ENCODE results near the gene PCDHB10. TPM values are rescaled to one million over a fixed set of nuclear protein-coding genes. Genes with fewer than 3 reads are reported as not detected.
A peak's percentile ranks its signal among the peaks of the same experiment; 100 is the strongest.
"Not testable (repeated sequence)": the region's sequence is repeated elsewhere in the genome, so short reads cannot be mapped to it uniquely, and the experiment has no call there.

Gene PCDHB10
- total RNA-seq, result not detected

GRCh38 chr5:141192110-141192725 is at the start of gene PCDHB10:
Gene PCDHB10, plus strand, starts transcription at chr5:141192353. Its CDS starts 200 bp downstream, at chr5:141192553.
- peaks cover under 1% of the 10 kb centered on the region for H3K4me1 Mint-ChIP-seq
- peaks cover 20% of the 10 kb centered on the region for H3K36me3 Mint-ChIP-seq (ENCODE audit: low read depth)
- H3K4me3 Mint-ChIP-seq, result no peak within 1 kb of the TSS
- peaks cover 37% of the 10 kb centered on the region for H3K27me3 Mint-ChIP-seq
- DNase-seq, result peak; percentile 69
- H3K9me3 Mint-ChIP-seq (ENCODE audit: low read depth), result peaks cover 23% of the 10 kb centered on the region
- H3K27ac Mint-ChIP-seq, result no peak within 1 kb of the TSS
- intact Hi-C loops (cut with DNase I, micrococcal nuclease), result no loop called here
- POLR2A ChIA-PET, result no interaction called here
- ATAC-seq, result no peak
- CTCF ChIA-PET, result interaction anchor here (0.6 to 1.5 kb wide), 5 partner anchors 10 to 315 kb away, joined by 3 to 6 read pairs (median 4); partner anchors contain the start of gene PCDHB8

DNA sequence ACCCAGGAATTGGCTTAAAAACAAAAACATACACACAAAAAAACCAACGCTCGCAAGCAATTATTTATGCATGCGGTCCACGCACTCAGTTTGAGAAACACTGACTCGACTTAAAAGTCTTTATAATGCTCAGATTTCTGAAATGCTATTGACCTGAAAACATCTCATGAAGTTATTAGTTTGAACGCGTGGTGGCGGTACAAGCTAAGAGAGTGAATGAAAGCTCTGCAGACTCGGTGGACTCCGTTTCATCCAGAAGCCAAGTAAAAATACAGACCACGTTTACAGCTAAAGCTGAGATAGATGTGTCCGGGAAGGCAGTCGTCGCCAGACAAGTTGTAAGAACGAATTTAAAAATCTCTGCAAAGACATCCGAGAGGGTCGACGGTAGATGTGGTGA is 42.3 kb upstream of the PCDHB10 start, which contains the start of gene PCDHB6:
PCDHB6 (plus strand) TSS at position 246 of the 400 bp plus-strand sequence. CDS start 201 bp downstream, outside the sequence.
- DNase-seq (peak; percentile 34), ATAC-seq (no peak)
- Mint-ChIP-seq H3K4me1 (peaks cover 4% of the 10 kb centered on the region), H3K9me3 (ENCODE audit: low read depth) (peaks cover 21% of the 10 kb centered on the region), H3K4me3 (no peak within 1 kb of the TSS), H3K27me3 (peaks cover 41% of the 10 kb centered on the region), H3K27ac (no peak within 1 kb of the TSS), H3K36me3 (ENCODE audit: low read depth) (peaks cover 12% of the 10 kb centered on the region)
- POLR2A ChIA-PET, result no interaction called here
- CTCF ChIA-PET, result interaction anchor here (0.7 to 1.3 kb wide), 2 partner anchors 246 to 407 kb away, joined by 3 read pairs; no protein-coding TSS in a partner anchor
- intact Hi-C loops (cut with DNase I, micrococcal nuclease), result no loop called here

GRCh38 chr5:141150224-141150992 is 41.7 kb upstream of the PCDHB10 start:
- ChIA-PET CTCF (interaction anchor here (0.7 to 1.3 kb wide), 3 partner anchors 25 to 407 kb away, joined by 3 read pairs; no protein-coding TSS in a partner anchor), POLR2A (interaction anchor here (0.8 kb wide), 1 partner anchor 305 kb away, joined by 3 read pairs; no protein-coding TSS in a partner anchor)
- DNase-seq (no peak), ATAC-seq (no peak)
- Mint-ChIP-seq H3K27me3 (peaks cover 39% of the 10 kb centered on the region), H3K4me1 (peaks cover 4% of the 10 kb centered on the region), H3K36me3 (ENCODE audit: low read depth) (peaks cover 12% of the 10 kb centered on the region), H3K27ac (no peak overlapping the region), H3K9me3 (ENCODE audit: low read depth) (peaks cover 21% of the 10 kb centered on the region), H3K4me3 (no peak overlapping the region)
- intact Hi-C loops (cut with DNase I, micrococcal nuclease), result no loop called here

DNA sequence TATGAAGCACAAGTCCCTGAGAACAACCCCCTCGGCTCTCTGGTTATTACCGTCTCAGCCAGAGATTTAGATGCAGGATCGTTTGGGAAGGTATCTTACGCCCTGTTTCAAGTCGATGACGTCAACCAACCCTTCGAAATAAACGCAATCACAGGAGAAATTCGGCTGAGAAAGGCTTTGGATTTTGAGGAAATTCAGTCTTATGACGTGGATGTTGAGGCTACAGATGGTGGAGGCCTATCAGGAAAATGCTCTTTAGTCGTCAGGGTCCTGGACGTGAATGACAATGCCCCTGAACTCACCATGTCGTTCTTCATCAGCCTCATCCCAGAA is 41.2 kb upstream of the PCDHB10 start:
- peaks cover 43% of the 10 kb centered on the region for H3K27me3 Mint-ChIP-seq
- ChIA-PET CTCF (interaction anchor here (0.8 kb wide), 1 partner anchor 26 kb away, joined by 3 read pairs; no protein-coding TSS in a partner anchor), POLR2A (interaction anchor here (0.8 kb wide), 1 partner anchor 305 kb away, joined by 3 read pairs; no protein-coding TSS in a partner anchor)
- DNase-seq (no peak), ATAC-seq (no peak)
- H3K4me1 Mint-ChIP-seq, result peaks cover 4% of the 10 kb centered on the region
- intact Hi-C loops (cut with DNase I, micrococcal nuclease), result no loop called here
- peaks cover 21% of the 10 kb centered on the region for H3K9me3 Mint-ChIP-seq (ENCODE audit: low read depth)
- H3K4me3 Mint-ChIP-seq, result no peak overlapping the region
- H3K27ac Mint-ChIP-seq, result no peak overlapping the region
- peaks cover 12% of the 10 kb centered on the region for H3K36me3 Mint-ChIP-seq (ENCODE audit: low read depth)

DNA sequence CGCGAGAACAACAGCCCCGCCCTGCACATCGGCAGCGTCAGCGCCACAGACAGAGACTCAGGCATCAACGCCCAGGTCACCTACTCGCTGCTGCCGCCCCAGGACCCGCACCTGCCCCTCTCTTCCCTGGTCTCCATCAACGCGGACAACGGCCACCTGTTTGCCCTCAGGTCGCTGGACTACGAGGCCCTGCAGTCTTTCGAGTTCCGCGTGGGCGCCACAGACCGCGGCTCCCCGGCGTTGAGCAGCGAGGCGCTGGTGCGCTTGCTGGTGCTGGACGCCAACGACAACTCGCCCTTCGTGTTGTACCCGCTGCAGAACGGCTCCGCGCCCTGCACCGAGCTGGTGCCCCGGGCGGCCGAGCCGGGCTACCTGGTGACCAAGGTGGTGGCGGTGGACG is 40.5 kb upstream of the PCDHB10 start:
- H3K27me3 Mint-ChIP-seq, result peaks cover 48% of the 10 kb centered on the region
- intact Hi-C loops (cut with DNase I, micrococcal nuclease); H3K4me1 Mint-ChIP-seq; H3K4me3 Mint-ChIP-seq; CTCF ChIA-PET; H3K27ac Mint-ChIP-seq; DNase-seq; ATAC-seq; POLR2A ChIA-PET: not testable (repeated sequence)
- peaks cover 17% of the 10 kb centered on the region for H3K36me3 Mint-ChIP-seq (ENCODE audit: low read depth)
- peaks cover 21% of the 10 kb centered on the region for H3K9me3 Mint-ChIP-seq (ENCODE audit: low read depth)

- Mint-ChIP-seq H3K36me3 (ENCODE audit: low read depth) (peaks cover 18% of the 10 kb centered on the region), H3K27me3 (peaks cover 53% of the 10 kb centered on the region), H3K9me3 (ENCODE audit: low read depth) (peaks cover 21% of the 10 kb centered on the region)
- DNase-seq; POLR2A ChIA-PET; intact Hi-C loops (cut with DNase I, micrococcal nuclease); H3K4me1 Mint-ChIP-seq; H3K4me3 Mint-ChIP-seq; ATAC-seq; H3K27ac Mint-ChIP-seq: not testable (repeated sequence)
- CTCF ChIA-PET, result interaction anchor here (0.7 kb wide), 1 partner anchor 390 kb away, joined by 3 read pairs; no protein-coding TSS in a partner anchor
These were observed 40.1 kb upstream of the PCDHB10 start for GRCh38 chr5:141152096-141152495.

GRCh38 chr5:141155540-141156374 is 36.4 kb upstream of the PCDHB10 start:
- Mint-ChIP-seq H3K27me3 (peaks cover 49% of the 10 kb centered on the region), H3K4me1 (no peaks in the 10 kb centered on the region), H3K9me3 (ENCODE audit: low read depth) (peaks cover 17% of the 10 kb centered on the region), H3K4me3 (no peak overlapping the region), H3K36me3 (ENCODE audit: low read depth) (peaks cover 14% of the 10 kb centered on the region), H3K27ac (no peak overlapping the region)
- ChIA-PET CTCF (interaction anchor here (0.6 to 1.5 kb wide), 4 partner anchors 79 to 1205 kb away, joined by 3 to 5 read pairs (median 3); no protein-coding TSS in a partner anchor), POLR2A (no interaction called here)
- DNase-seq (no peak), ATAC-seq (no peak)
- intact Hi-C loops (cut with DNase I, micrococcal nuclease), result no loop called here

- H3K4me3 Mint-ChIP-seq; POLR2A ChIA-PET; CTCF ChIA-PET; H3K27ac Mint-ChIP-seq; H3K36me3 Mint-ChIP-seq (ENCODE audit: low read depth); intact Hi-C loops (cut with DNase I, micrococcal nuclease); ATAC-seq; DNase-seq; H3K4me1 Mint-ChIP-seq: not testable (repeated sequence)
- peaks cover 40% of the 10 kb centered on the region for H3K27me3 Mint-ChIP-seq
- H3K9me3 Mint-ChIP-seq (ENCODE audit: low read depth), result peaks cover 11% of the 10 kb centered on the region
These were observed 34.8 kb upstream of the PCDHB10 start for GRCh38 chr5:141157356-141157755.

DNA sequence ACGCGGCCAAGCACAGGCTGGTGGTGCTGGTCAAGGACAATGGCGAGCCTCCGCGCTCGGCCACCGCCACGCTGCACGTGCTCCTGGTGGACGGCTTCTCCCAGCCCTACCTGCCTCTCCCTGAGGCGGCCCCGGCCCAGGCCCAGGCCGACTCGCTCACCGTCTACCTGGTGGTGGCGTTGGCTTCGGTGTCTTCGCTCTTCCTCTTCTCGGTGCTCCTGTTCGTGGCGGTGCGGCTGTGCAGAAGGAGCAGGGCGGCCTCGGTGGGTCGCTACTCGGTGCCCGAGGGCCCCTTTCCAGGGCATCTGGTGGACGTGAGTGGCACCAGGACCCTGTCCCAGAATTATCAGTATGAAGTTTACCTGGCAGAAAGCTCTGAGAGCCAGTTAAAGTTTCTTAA is 34.3 kb upstream of the PCDHB10 start:
- DNase-seq; ATAC-seq; intact Hi-C loops (cut with DNase I, micrococcal nuclease); H3K27ac Mint-ChIP-seq; H3K9me3 Mint-ChIP-seq (ENCODE audit: low read depth); H3K4me1 Mint-ChIP-seq; H3K36me3 Mint-ChIP-seq (ENCODE audit: low read depth); POLR2A ChIA-PET; H3K4me3 Mint-ChIP-seq: not testable (repeated sequence)
- peaks cover 37% of the 10 kb centered on the region for H3K27me3 Mint-ChIP-seq
- CTCF ChIA-PET, result interaction anchor here (0.6 kb wide), 1 partner anchor 100 kb away, joined by 3 read pairs; no protein-coding TSS in a partner anchor

DNA sequence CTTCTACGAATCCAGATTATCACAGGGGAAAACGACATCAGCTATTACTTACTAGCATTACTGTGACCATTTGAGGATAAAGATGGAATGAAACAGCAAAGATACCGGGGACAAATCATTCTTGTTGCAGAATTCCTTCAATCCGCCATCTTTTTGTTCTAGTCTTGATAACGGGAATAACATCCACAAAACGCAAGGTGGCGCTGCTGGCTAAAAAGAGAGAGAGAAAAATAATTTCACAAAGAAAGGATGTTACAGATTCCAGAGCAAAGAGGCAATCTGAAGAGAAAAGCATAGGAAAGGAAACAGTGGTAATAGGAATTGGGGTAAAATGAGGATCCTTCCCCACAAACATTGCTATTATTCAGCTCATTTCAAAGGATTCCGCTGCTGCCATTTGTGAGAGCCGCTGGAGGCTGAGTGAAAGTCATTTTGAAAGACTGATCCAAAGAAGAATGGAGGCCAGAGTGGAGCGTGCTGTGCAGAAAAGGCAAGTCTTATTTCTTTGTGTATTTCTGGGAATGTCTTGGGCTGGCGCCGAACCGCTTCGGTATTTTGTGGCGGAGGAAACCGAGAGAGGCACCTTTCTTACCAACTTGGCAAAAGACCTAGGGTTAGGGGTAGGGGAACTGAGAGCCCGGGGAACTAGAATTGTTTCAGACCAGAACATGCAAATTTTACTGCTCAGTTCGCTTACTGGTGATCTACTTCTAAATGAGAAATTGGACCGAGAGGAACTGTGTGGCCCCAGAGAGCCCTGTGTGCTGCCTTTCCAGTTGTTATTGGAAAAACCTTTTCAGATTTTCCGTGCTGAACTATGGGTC is 19.6 kb upstream of the PCDHB10 start, which contains the start of gene PCDHB7:
PCDHB7 (plus strand) TSS at position 264 of the 824 bp plus-strand sequence; CDS start at position 456, 192 bp downstream.
- ATAC-seq (no peak), DNase-seq (peak; percentile 50)
- H3K36me3 Mint-ChIP-seq (ENCODE audit: low read depth), result peaks cover 2% of the 10 kb centered on the region
- CTCF ChIA-PET, result interaction anchor here (0.6 kb wide), 1 partner anchor 15 kb away, joined by 3 read pairs; no protein-coding TSS in a partner anchor
- no peaks in the 10 kb centered on the region for H3K4me1 Mint-ChIP-seq
- no peak within 1 kb of the TSS for H3K4me3 Mint-ChIP-seq
- POLR2A ChIA-PET, result no interaction called here
- no peak within 1 kb of the TSS for H3K27ac Mint-ChIP-seq
- H3K27me3 Mint-ChIP-seq, result peaks cover 36% of the 10 kb centered on the region
- peaks cover 12% of the 10 kb centered on the region for H3K9me3 Mint-ChIP-seq (ENCODE audit: low read depth)
- intact Hi-C loops (cut with DNase I, micrococcal nuclease), result no loop called here

Measured in activated CD4-positive, alpha-beta T cell treated with anti-CD3 and anti-CD28 coated beads for 36 hours (primary cell).